ENCODE data around the gene GPR176. TPM values are rescaled to one million over a fixed set of nuclear protein-coding genes. Genes with fewer than 3 reads are reported as not detected.

GPR176 gene, protein sequence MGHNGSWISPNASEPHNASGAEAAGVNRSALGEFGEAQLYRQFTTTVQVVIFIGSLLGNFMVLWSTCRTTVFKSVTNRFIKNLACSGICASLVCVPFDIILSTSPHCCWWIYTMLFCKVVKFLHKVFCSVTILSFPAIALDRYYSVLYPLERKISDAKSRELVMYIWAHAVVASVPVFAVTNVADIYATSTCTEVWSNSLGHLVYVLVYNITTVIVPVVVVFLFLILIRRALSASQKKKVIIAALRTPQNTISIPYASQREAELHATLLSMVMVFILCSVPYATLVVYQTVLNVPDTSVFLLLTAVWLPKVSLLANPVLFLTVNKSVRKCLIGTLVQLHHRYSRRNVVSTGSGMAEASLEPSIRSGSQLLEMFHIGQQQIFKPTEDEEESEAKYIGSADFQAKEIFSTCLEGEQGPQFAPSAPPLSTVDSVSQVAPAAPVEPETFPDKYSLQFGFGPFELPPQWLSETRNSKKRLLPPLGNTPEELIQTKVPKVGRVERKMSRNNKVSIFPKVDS
- 15.9 TPM for polyA plus RNA-seq (ENCODE audit: insufficient read length)
- long read RNA-seq, donor 1, transcript GPR176-205 (3 exons, 2,816 nt), result major isoform, 5 of 5 reads
- long read RNA-seq, donor 1, partial matches to known transcripts, result 0 of 5 reads
- long read RNA-seq, donor 1, other reads (novel, unspliced or antisense), result 0 of 5 reads
- long read RNA-seq, donor 2, transcript GPR176-205 (3 exons, 2,816 nt), result major isoform, 5 of 5 reads
- long read RNA-seq, donor 2, partial matches to known transcripts, result 0 of 5 reads
- long read RNA-seq, donor 2, other reads (novel, unspliced or antisense), result 0 of 5 reads
- long read RNA-seq, donor 3, partial matches to known transcripts, result 0 of 1 reads
- long read RNA-seq, donor 3, other reads (novel, unspliced or antisense), result 0 of 1 reads
- long read RNA-seq, donor 4, result 0 reads
- long read RNA-seq, donor 5, partial matches to known transcripts, result 0 of 3 reads
- long read RNA-seq, donor 5, other reads (novel, unspliced or antisense), result 0 of 3 reads
- long read RNA-seq, donor 6, partial matches to known transcripts, result 0 of 3 reads
- long read RNA-seq, donor 6, other reads (novel, unspliced or antisense), result 0 of 3 reads
- long read RNA-seq, donor 7, partial matches to known transcripts, result 0 of 1 reads
- long read RNA-seq, donor 7, other reads (novel, unspliced or antisense), result 0 of 1 reads
- long read RNA-seq, donor 8, partial matches to known transcripts, result 0 of 2 reads
- long read RNA-seq, donor 8, other reads (novel, unspliced or antisense), result 0 of 2 reads

DNA sequence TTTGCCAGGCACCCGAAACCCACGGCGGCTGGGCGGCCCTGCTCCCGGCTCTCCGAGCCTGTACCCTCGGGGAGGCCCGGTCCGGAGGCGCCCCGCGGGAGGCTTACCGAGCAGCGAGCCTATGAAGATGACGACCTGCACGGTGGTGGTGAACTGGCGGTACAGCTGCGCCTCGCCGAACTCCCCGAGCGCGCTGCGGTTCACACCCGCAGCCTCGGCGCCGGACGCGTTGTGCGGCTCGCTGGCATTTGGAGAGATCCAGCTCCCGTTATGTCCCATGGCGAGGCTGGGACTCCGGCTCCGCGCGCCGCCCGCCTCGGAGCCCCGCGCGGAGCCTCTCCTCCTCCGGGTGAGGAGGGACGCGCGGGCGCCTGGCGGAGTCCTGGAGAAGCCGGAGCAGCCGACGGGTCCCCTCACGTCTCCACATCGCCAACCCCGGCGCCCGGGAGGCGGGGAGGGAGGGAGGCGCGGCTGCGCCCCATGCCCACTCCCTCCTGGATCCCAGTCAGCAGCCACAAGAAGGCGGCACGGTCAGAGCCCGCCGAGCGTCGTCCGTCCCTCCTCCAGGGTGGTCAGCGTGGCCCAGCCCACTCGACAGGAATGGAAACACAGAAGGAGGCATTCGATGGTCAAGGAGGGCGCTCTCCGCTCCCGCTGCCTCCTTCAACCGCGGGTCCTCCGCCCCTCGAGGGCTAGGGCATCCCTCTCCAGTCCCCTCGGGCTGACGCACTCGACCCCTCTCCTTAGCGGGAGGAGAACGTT is at the start of gene GPR176:
Gene GPR176, minus strand, starts transcription at position 519 of the 762 bp plus-strand sequence. Its CDS starts 240 bp downstream, at position 279.
- DNase-seq, result peak; percentile 37

DNA sequence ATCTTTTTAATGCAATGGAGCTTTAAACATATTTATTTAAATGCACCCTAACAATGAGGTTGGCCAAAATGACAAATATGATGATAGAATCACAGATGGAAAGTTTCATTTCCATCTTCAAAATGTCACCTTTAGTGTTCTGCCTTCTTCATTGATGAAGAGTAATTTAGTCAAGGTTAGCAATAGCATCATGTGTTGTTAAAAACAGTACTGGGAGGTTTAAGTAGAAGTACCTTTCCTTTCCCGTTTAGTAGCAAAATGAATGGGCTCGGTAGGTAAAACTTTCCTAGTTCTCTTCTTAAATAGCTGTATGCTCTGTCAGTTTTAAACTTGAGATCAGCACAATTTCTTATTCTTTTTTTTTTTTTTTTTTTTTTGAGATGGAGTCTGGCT is 48.9 kb upstream of the GPR176 start:
- no peak for DNase-seq

- no peak for DNase-seq
Measured at GRCh38 chr15:39968273-39969001, 48.4 kb upstream of the GPR176 start.

- DNase-seq, result no peak
Measured at GRCh38 chr15:39966521-39966920, 46.5 kb upstream of the GPR176 start.

GRCh38 chr15:39963786-39964185 is 43.7 kb upstream of the GPR176 start:
- DNase-seq, result no peak

DNA sequence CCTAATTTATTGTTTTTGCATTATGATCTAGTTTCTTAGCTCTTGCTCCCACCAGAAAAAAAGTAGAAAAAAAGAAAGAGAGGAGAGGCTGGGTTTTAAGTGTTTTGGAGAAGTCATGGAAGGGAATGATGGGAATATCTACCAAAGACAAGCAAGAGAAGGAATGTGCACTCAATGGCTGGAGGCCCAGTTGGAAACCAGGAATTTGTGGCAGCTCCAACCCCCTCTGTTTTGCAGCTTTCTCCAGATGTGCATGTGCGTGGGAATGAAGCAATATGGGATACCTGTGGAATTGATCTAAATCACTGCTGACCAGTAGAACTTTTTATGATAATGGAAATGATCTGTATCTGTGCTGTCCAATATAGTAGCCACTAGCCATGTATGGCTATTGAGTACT is 41.0 kb upstream of the GPR176 start:
- DNase-seq, result no peak

DNA sequence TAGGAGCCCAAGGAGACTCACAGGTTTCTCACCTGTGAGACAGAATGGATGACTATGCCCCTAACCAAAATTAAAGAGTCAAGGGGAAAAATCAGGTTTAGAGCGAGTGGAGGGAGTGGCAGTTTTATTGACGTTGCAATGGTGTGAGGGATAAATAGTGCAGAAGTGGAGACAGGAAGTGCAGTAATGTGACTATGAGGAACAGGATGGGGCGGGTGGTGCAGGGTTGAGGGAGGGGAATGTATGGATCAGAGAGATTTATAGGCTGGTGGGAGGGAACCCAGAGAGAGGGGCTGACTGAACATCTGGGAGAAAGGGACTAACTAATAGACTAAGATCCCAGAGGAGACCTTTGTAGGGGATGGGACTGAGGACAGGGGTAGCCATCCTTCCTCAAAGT is 40.3 kb upstream of the GPR176 start:
- no peak for DNase-seq

GRCh38 chr15:39959411-39959810 is 39.3 kb upstream of the GPR176 start:
- DNase-seq, result no peak

- no peak for DNase-seq
Measured at GRCh38 chr15:39957481-39957880, 37.4 kb upstream of the GPR176 start.

DNA sequence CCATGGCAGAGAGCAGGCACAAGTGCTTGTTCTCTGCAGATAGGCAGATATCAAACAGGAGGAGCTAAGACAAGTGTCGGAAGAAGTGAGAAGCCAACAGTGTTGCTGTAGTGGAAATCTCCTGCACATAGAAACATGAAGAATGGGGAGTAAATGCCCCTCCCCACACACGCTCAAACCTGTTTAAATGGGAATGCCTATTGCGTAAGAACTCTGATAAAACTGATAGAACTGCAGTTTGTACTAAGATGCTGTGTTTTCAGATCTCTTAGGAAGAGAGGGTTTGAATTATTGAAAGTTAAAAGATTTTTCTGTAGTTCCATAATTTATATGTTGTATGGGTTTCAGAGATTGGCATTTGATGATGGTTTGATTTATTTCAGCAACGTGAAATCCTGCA is 33.5 kb upstream of the GPR176 start:
- no peak for DNase-seq

DNA sequence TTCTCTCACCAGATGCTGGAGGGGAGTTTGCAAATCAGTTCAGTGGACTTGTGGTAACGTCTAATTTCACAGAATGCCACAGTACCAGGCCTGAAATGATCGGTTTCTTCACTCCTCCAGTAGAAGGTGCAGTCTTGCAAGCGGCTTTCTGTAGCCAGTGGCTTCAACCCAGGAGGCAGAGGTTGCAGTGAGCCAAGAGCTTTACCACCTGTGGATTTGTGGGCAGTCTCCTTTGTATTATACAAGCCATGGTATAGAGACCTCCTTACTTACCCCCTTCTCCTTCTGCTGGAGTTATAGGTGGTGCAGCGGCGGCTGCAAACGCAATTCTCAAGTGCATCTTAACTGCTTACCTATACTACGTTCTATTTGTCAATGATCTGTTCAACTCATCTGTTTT is 31.5 kb upstream of the GPR176 start:
- DNase-seq, result no peak

DNA sequence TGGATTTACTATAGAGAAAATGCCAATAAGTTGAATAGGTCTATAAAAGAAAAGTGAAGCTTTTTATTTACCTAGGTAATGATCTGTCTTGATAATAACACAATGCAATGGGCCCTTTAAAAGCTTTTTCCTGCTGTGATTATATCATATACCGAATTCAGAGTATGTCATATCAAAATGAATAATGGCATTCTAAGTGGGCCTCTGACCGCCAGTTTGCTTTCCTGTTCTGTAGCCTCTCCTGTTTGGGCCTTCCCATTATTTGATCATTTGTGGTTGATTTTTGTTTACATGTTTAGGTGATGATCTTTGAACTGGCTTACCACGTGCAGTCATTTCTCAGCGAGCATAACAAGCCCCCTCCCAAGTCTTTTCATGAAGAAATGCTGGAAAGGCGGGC is 28.8 kb upstream of the GPR176 start:
- no peak for DNase-seq

- no peak for DNase-seq
Measured at GRCh38 chr15:39947401-39948197, 27.5 kb upstream of the GPR176 start.

GRCh38 chr15:39946862-39947261 is 26.8 kb upstream of the GPR176 start:
- DNase-seq, result no peak

GRCh38 chr15:39944726-39945125 is 24.7 kb upstream of the GPR176 start:
- no peak for DNase-seq

DNA sequence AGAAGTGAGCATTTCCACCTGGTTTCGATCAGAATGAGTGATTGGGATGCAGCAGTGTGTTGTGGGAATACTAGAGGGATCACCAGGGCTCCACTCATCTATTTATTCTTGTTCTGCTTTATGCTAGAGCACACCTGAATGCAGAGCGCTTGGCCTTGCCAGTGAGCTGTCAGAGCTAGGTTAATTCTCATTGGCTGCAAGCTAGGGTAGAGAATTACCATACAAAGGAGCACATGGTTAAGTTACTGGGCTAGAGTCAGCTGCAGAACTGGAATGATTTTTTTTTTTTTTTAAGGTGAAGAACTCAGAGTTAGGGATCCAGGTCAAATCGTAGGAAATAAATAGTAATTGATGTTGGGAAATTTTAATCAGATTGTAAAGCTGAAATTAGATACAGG is 22.7 kb upstream of the GPR176 start:
- DNase-seq, result no peak

GRCh38 chr15:39942101-39942752 is 22.2 kb upstream of the GPR176 start:
- no peak for DNase-seq

DNA sequence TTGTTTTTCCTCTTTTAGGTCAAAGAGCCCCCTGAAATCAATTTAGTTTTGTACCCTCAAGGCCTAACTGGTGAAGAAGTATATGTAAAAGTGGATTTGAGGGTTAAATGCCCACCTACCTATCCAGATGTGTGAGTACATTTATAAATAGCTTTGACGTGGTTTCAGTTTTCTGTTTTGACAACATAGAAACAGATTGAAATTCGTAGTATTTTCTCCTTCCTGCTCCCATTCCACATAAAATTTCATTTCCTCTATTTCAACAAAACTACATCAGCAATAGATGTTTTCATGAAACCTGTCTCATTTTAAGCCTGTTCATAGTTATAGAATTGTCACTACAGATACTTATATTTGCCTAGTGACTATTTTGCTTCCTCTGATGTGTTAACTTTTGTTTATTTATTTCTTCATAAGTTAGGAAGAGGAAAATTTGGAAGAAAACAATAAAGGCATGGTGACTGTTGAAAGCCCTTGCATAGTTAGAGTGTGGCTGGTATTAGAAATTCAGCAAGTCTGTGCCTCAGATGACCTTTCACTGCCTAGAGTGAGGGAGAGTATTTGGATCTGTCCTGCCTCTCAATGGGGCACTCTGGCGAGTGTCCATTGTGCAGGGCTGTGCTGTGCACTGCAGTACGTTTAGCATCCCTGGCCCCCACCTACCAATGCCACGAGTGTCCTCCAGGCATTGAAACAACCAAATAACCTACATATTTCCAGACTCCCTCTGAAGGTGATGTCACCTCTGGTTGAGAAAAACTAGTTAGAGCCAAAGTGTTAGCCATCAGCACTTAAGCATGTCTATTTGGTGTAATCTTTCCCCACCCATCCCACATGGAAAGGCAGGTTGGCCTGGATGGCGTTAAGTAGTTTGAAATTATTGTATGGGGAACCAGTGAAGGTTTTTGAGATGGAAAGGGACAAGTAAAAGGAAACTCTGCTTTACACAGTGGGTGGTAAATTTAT is 19.7 kb upstream of the GPR176 start:
- DNase-seq, result no peak
